BLaER1 treated with 17β-estradiol and CSF1 and Interleukin-3, amounts not matched to agents 10 nM and 100 nM (cell line): ENCODE results near the gene MAGOH.
"Not testable (repeated sequence)": the region's sequence is repeated elsewhere in the genome, so short reads cannot be mapped to it uniquely, and the experiment has no call there.

Experiments
- H3K27ac ChIP-seq, 11 experiments: shearing (Covaris generic); formaldehyde crosslinking; 2 replicates each; pipeline ENCODE4 v1.8.1; 2022
- H3K27me3 ChIP-seq, 11 experiments: shearing (Covaris generic); formaldehyde crosslinking; 2 replicates each; pipeline ENCODE4 v1.8.1; 2022
- H3K36me3 ChIP-seq, 11 experiments: shearing (Covaris generic); formaldehyde crosslinking; 2 replicates each; pipeline ENCODE4 v1.8.1; 2022
- H3K4me1 ChIP-seq, 10 experiments: shearing (Covaris generic); formaldehyde crosslinking; 2 replicates each; pipeline ENCODE4 v1.8.1; 2022
- H3K4me2 ChIP-seq, 11 experiments: shearing (Covaris generic); formaldehyde crosslinking; 2 replicates each; pipeline ENCODE4 v1.8.1; 2022
- H3K4me3 ChIP-seq, 10 experiments: shearing (Covaris generic); formaldehyde crosslinking; 2 replicates each; pipeline ENCODE4 v1.8.1; 2022
- H3K9ac ChIP-seq, 11 experiments: shearing (Covaris generic); formaldehyde crosslinking; 2 replicates each; pipeline ENCODE4 v1.8.1; 2022
- H3K9me3 ChIP-seq, 11 experiments: shearing (Covaris generic); formaldehyde crosslinking; replicated peaks in 1 of 11; 2 replicates each; pipeline ENCODE4 v1.8.1; 2022
- H4K20me1 ChIP-seq, 11 experiments: shearing (Covaris generic); formaldehyde crosslinking; 2 replicates each; pipeline ENCODE4 v1.8.1; 2022
- Cebpa-rat ChIP-seq, 11 experiments: shearing (Covaris generic); IDR thresholded peaks; 2 replicates each; pipeline ENCODE4 v1.8.1; 2022

MAGOH gene

GRCh38 chr1:53238197-53239155 is at the start of gene MAGOH:
Gene MAGOH, minus strand, starts transcription at chr1:53238518. Its CDS starts 70 bp downstream, at chr1:53238448.
- H3K27ac ChIP-seq, result peak within 1 kb of the TSS; percentile 65 to 88 (median 83)
- H3K4me1 ChIP-seq, result peaks cover 22 to 30% (median 26%) of the 10 kb centered on the region in 10 experiments
- H3K27me3 ChIP-seq, result no peaks in the 10 kb centered on the region
- peak within 1 kb of the TSS; percentile 80 to 99 (median 92) for H3K4me3 ChIP-seq
- TF ChIP-seq Cebpa-rat (IDR thresholded peaks at IDR 0.05), result peak in 1 of 11 experiments; percentile 27; a peak in 1 of 22 replicates
- H3K9ac ChIP-seq, result peak within 1 kb of the TSS; percentile 80 to 94 (median 91)
- no peaks in the 10 kb centered on the region for H3K9me3 ChIP-seq
- H4K20me1 ChIP-seq, result peaks cover 0 to 46% (median 28%) of the 10 kb centered on the region in 11 experiments; a peak in 14 of 22 replicates
- H3K36me3 ChIP-seq, result peaks cover 27 to 35% (median 31%) of the 10 kb centered on the region in 11 experiments
- H3K4me2 ChIP-seq, result peak within 1 kb of the TSS; percentile 88 to 97 (median 96)

GRCh38 chr1:53286955-53287354 is 48.6 kb upstream of the MAGOH start:
- H3K4me3 ChIP-seq, result no peak overlapping the region
- H3K27ac ChIP-seq, result no peak overlapping the region
- peaks cover 1 to 18% (median 7%) of the 10 kb centered on the region in 10 experiments; a peak in 18 of 20 replicates for H3K4me1 ChIP-seq
- no peak overlapping the region for H3K4me2 ChIP-seq
- H3K9me3 ChIP-seq, result no peaks in the 10 kb centered on the region; a peak in 2 of 22 replicates
- no peaks in the 10 kb centered on the region for H3K27me3 ChIP-seq
- peaks cover 0 to 70% (median 38%) of the 10 kb centered on the region in 11 experiments; a peak in 18 of 22 replicates for H4K20me1 ChIP-seq
- H3K36me3 ChIP-seq, result peaks cover 48 to 93% (median 88%) of the 10 kb centered on the region in 11 experiments
- no peak for TF ChIP-seq Cebpa-rat (IDR thresholded peaks at IDR 0.05)
- H3K9ac ChIP-seq, result no peak overlapping the region

GRCh38 chr1:53285969-53286760 is 47.8 kb upstream of the MAGOH start:
- no peaks in the 10 kb centered on the region; a peak in 2 of 22 replicates for H3K9me3 ChIP-seq
- H3K27me3 ChIP-seq, result no peaks in the 10 kb centered on the region
- H3K27ac ChIP-seq, result no peak overlapping the region
- no peak for TF ChIP-seq Cebpa-rat (IDR thresholded peaks at IDR 0.05)
- H3K4me2 ChIP-seq, result no peak overlapping the region
- H4K20me1 ChIP-seq, result peaks cover 0 to 67% (median 35%) of the 10 kb centered on the region in 11 experiments; a peak in 17 of 22 replicates
- no peak overlapping the region for H3K4me3 ChIP-seq
- H3K9ac ChIP-seq, result no peak overlapping the region
- peaks cover 53 to 93% (median 89%) of the 10 kb centered on the region in 11 experiments for H3K36me3 ChIP-seq
- H3K4me1 ChIP-seq, result peaks cover 0 to 15% (median 4%) of the 10 kb centered on the region in 10 experiments; a peak in 11 of 20 replicates

- no peak for TF ChIP-seq Cebpa-rat (IDR thresholded peaks at IDR 0.05)
- no peak overlapping the region for H3K4me2 ChIP-seq
- H3K36me3 ChIP-seq, result peaks cover 57 to 93% (median 89%) of the 10 kb centered on the region in 11 experiments
Measured at GRCh38 chr1:53285546-53285945, 47.2 kb upstream of the MAGOH start.

GRCh38 chr1:53284224-53285020 is 46.1 kb upstream of the MAGOH start:
- Histone ChIP-seq H3K27ac (no peak overlapping the region), H3K9ac (no peak overlapping the region), H3K36me3 (peaks cover 60 to 93% (median 90%) of the 10 kb centered on the region in 11 experiments)

More at GRCh38 chr1:53285546-53285945, 47.2 kb upstream of the MAGOH start:
- Histone ChIP-seq H3K27me3 (no peaks in the 10 kb centered on the region), H3K9me3 (no peaks in the 10 kb centered on the region; a peak in 2 of 22 replicates), H3K4me3 (no peak overlapping the region), H4K20me1 (peaks cover 0 to 67% (median 29%) of the 10 kb centered on the region in 11 experiments; a peak in 17 of 22 replicates), H3K9ac (no peak overlapping the region), H3K4me1 (peaks cover 0 to 9% (median 2%) of the 10 kb centered on the region in 10 experiments; a peak in 11 of 20 replicates), H3K27ac (no peak overlapping the region)

GRCh38 chr1:53283156-53283555 is 44.8 kb upstream of the MAGOH start:
- H3K36me3 ChIP-seq, result peaks cover 51 to 93% (median 81%) of the 10 kb centered on the region in 11 experiments
- peaks cover 0 to 67% (median 24%) of the 10 kb centered on the region in 11 experiments; a peak in 14 of 22 replicates for H4K20me1 ChIP-seq
- not testable (repeated sequence) for H3K4me1 ChIP-seq, H3K27ac ChIP-seq, H3K4me2 ChIP-seq, H3K9ac ChIP-seq, H3K4me3 ChIP-seq, H3K9me3 ChIP-seq, H3K27me3 ChIP-seq

More at GRCh38 chr1:53284224-53285020, 46.1 kb upstream of the MAGOH start:
- Histone ChIP-seq H3K9me3 (no peaks in the 10 kb centered on the region; a peak in 2 of 22 replicates), H3K4me3 (no peak overlapping the region), H3K27me3 (no peaks in the 10 kb centered on the region), H3K4me2 (no peak overlapping the region), H3K4me1 (peaks cover 0 to 3% (median 0%) of the 10 kb centered on the region in 10 experiments; a peak in 2 of 20 replicates), H4K20me1 (peaks cover 0 to 67% (median 24%) of the 10 kb centered on the region in 11 experiments; a peak in 16 of 22 replicates)
- no peak for TF ChIP-seq Cebpa-rat (IDR thresholded peaks at IDR 0.05)

GRCh38 chr1:53281133-53281532 is 42.8 kb upstream of the MAGOH start:
- no peaks in the 10 kb centered on the region for H3K27me3 ChIP-seq
- TF ChIP-seq Cebpa-rat (IDR thresholded peaks at IDR 0.05), result no peak
- H3K27ac ChIP-seq, result no peak overlapping the region
- H3K4me1 ChIP-seq, result no peaks in the 10 kb centered on the region
- H3K36me3 ChIP-seq, result peaks cover 61 to 94% (median 80%) of the 10 kb centered on the region in 11 experiments
- no peaks in the 10 kb centered on the region; a peak in 2 of 22 replicates for H3K9me3 ChIP-seq
- H3K4me3 ChIP-seq, result no peak overlapping the region
- no peak overlapping the region for H3K4me2 ChIP-seq
- H4K20me1 ChIP-seq, result peaks cover 0 to 69% (median 22%) of the 10 kb centered on the region in 11 experiments; a peak in 13 of 22 replicates
- H3K9ac ChIP-seq, result no peak overlapping the region

- no peak overlapping the region for H3K4me2 ChIP-seq
- H3K36me3 ChIP-seq, result peaks cover 60 to 94% (median 80%) of the 10 kb centered on the region in 11 experiments
- H4K20me1 ChIP-seq, result peaks cover 0 to 69% (median 25%) of the 10 kb centered on the region in 11 experiments; a peak in 13 of 22 replicates
- no peak overlapping the region for H3K9ac ChIP-seq
- H3K27ac ChIP-seq, result no peak overlapping the region
- no peaks in the 10 kb centered on the region; a peak in 2 of 22 replicates for H3K9me3 ChIP-seq
- H3K4me1 ChIP-seq, result no peaks in the 10 kb centered on the region
- H3K4me3 ChIP-seq, result no peak overlapping the region
- no peak for TF ChIP-seq Cebpa-rat (IDR thresholded peaks at IDR 0.05)
- H3K27me3 ChIP-seq, result no peaks in the 10 kb centered on the region
Measured at GRCh38 chr1:53280496-53280895, 42.2 kb upstream of the MAGOH start.
